Activated CD8-positive, alpha-beta memory T cell treated with anti-CD3 and anti-CD28 coated beads for 4 hours (primary cell): Measurements from ENCODE around the gene ZSWIM8.
A peak's percentile ranks its signal among the peaks of the same experiment; 100 is the strongest.

Source experiments
- DNase-seq, 2 donors: peaks; one replicate each; pipeline ENCODE4 v3.0.0-alpha.2; 2020; ENCODE audit warnings: low read depth in 2 of 2

ZSWIM8 gene

DNA sequence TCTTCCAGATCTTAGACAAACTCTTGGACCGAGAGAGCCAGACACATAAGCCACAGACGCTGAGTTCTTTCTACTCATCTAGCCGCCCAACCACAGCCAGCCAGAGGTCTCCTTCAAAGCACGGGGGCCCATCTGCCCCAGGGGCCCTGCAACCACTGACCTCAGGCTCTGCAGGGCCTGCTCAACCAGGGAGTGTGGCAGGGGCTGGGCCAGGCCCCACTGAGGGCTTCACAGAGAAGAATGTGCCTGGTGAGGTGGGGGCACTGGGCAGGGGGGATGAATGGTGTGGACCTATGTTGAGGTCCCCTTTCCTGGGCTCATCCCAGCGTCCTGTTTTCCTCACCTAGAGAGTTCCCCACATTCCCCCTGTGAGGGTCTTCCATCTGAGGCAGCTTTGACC, 11.4 kb downstream of the ZSWIM8 start:
- DNase-seq = no peak

DNA sequence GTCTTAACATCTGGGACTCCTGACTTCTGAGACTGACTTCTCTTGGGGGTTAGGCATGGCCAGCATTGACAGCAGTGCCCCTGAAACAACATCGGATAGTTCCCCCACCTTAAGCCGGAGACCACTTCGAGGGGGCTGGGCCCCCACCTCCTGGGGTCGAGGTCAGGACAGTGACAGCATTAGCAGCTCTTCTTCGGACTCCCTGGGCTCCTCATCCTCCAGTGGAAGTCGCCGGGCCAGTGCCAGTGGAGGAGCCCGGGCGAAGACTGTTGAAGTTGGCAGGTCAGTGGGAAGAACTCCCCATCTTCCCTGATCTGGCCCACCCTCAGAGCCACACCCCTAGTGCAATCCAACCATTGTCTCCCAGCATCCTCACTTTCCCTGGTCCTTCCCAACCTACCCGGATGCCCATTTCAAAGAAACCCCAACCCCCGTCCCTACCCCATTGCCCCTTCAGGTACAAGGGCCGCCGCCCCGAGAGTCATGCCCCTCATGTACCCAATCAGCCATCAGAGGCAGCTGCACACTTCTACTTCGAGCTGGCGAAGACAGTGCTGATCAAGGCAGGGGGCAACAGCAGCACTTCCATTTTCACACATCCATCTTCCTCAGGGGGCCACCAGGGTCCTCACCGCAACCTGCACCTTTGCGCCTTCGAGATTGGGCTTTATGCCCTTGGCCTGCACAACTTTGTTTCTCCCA, 12.1 kb downstream of the ZSWIM8 start:
- DNase-seq = no peak

DNA sequence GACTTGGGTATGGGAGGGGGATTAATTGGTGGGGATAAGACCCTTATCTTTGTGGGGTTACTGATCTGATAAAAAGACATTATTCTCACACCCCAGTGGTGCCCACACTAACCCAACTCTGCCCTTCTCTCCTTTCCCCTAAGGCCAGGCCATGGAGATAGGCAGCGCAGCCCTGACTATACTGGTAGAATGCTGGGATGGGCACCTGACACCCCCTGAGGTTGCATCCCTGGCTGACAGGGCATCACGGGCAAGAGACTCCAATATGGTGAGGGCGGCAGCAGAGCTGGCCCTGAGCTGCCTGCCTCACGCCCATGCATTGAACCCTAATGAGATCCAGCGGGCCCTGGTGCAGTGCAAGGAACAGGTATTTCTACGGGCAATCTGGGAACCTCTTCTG, 12.7 kb downstream of the ZSWIM8 start:
- DNase-seq = no peak

DNA sequence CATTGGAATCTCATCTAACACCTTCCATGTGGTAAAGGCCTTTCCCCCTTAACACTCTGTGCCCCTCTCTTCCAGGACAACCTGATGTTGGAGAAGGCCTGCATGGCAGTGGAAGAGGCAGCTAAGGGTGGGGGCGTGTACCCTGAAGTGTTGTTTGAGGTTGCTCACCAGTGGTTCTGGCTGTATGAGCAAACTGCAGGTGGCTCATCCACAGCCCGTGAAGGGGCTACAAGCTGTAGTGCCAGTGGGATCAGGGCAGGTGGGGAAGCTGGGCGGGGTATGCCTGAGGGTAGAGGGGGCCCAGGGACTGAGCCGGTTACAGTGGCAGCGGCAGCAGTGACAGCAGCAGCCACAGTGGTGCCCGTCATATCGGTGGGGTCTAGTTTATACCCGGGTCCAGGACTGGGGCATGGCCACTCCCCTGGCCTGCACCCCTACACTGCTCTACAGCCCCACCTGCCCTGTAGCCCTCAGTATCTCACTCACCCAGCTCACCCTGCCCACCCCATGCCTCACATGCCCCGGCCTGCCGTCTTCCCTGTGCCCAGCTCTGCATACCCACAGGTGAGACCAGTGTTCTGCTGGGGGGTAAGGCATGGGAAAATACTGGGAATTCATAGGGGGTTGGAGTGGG, 13.6 kb downstream of the ZSWIM8 start:
- no peak for DNase-seq

- no peak for DNase-seq
Measured at GRCh38 chr10:73799899-73800559, 14.6 kb downstream of the ZSWIM8 start.

DNA sequence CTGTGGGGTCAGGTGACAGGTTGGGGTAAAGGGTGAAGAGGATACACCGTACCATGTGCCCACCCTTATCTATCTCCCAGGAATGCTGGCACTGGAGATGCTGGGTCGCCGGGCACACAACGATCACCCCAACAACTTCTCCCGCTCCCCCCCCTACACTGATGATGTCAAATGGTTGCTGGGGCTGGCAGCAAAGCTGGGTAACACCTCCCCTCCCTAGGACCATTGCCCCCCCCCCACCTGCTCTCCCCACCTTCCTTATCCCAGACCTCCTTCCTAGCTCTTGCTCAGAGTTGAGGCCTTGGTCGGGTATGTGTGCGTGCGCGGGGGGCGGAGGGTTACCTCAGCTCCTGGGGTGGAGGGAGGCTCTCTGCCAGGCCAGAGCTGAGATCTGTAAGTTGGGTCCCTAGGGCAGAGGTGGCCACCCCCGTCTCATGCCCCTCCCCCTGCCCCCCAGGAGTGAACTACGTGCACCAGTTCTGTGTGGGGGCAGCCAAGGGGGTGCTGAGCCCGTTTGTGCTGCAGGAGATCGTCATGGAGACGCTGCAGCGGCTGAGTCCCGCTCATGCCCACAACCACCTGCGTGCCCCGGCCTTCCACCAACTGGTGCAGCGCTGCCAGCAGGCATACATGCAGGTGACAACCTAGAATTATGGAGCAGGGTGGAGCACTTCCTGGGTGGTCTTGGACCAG, 15.3 kb downstream of the ZSWIM8 start:
- no peak for DNase-seq

- DNase-seq = no peak
Measured at GRCh38 chr10:73801253-73801590, 15.8 kb downstream of the ZSWIM8 start.

DNA sequence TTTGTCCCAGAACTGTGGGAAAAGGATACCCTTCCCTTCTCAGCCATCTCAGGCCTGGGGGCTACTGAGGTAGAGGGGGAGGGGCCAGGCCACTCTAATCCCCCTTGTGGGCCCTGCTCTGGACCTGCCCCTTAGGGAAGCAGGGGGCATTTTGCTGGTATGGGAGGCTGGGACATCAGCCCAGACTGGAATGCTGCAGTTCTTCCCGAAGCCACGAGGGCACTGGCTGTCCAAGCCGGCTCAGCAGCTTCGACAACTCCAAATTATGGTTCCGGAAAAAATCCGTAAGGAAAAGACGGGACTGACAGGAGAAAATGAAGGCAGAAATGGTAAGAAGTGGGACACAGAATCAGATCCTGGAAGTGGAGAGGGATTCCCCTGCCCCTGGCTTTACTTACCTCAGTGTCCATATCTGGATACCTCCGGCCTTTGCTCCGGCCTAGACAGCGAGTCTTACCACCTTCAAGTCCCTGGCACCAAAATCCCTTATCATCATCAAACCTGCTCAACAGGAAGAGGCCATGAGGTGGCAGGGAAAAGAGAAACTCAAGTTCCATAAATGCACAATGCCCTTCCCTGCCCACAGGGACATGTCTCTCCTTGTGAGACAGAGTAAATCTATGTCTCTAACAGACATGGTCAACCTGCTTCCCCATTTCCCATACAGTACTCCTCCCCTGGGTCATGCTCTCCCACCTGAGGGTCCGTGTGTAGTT, 17.0 kb downstream of the ZSWIM8 start:
- no peak for DNase-seq

DNA sequence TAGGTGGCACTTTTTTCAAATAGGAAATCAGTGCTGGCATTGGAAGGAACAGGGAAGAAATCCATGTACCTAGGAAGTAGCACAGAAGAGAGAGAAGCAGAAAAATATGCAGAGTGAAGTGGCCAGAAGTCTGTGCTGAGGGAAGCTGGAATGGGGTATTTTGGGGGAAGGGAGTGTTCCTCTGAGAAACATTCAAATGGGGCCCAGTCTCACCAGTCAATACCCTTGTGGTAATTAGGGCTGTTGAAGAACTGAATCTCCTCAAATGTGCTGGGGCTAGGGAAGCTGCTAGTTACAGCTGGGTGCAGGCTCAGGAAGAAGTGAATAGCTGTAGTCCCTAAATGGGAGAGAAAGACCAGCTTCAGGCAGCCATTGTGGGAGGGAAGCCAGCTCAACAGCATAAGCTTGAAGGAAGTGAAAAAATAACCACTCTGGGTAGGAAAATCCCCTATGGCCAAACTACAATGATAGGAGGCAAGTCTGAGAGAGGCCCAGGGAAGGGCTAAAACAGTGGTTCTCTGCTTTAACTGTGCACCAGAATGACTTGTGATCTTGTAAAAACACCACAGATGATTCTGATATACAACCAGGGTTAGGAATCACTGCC, 18.4 kb downstream of the ZSWIM8 start:
- DNase-seq = no peak

DNA sequence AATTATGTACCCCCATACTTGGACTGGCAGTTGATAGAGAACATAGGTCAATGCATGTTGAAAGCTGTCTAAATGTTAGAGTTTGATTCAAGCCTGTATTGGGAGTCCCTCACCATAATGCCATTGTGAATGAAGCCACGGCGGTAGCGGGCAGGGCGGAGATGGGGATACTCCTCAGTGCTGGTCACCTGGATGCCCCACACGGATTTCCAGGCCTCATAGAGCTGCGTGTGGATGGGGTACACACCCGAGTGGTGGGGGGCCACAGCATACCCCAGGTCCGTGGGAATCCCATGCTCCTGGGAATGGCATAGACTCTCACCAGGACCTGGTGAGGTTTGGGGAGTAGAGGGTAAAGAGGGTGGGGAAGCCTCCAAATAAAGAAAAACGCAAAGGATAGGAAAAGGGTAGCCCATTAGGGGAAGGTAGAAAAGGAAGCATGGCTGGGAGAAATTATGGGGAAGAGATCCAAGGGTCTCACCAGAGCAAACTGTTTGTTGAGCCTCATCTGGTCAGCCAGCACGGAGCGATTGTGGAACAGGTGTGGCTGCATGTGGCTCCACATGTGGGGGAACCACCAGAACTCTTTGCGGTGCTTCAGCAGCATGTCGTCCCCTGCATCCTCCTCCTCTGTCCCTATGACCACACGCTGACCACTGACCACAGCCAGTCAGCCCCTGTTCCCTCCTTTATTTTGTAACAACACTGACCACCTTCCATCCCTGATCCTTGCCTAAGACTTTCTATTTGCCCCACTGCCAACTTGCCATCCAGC, 21.0 kb downstream of the ZSWIM8 start:
- no peak for DNase-seq

GRCh38 chr10:73807471-73807870, 22.1 kb downstream of the ZSWIM8 start:
- DNase-seq = no peak

DNA sequence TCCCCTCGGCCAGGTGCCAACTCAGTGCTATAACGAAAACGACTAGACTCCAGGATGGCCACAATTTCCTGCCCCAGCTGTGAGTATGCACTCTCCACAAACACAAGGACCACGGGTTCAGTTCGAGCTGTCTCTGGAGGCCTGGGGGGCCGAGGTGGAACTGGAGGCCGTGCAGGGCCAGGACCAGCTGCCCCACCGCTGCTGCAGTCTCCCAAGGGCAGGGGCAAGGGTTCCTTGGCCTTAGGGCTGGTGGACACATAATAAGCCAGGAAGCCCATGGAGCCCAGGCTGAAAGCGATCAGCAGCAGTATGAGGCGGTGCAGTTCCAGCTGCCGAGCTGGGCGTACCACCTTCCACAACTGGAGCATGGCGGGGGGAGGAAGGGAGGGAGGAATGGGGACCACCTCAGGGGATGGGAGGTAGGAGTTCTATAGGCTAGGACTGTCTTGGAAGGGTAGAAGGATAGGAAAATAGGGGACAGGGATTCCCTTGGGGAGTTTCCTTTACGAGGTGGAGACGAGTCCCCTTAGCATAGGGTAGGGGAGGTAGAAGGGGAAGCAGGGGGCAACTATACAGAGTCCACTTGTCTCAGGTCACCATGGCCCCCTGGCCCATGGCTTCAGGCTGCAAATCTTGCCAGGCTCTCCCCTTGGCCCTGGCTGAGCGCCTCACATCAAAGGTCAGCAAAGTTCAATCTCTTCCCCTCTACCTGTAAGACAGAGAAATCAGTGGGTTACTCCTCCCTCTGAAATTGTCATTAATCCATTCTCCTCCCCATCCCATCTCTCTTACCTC, 22.8 kb downstream of the ZSWIM8 start:
- no peak for DNase-seq

DNA sequence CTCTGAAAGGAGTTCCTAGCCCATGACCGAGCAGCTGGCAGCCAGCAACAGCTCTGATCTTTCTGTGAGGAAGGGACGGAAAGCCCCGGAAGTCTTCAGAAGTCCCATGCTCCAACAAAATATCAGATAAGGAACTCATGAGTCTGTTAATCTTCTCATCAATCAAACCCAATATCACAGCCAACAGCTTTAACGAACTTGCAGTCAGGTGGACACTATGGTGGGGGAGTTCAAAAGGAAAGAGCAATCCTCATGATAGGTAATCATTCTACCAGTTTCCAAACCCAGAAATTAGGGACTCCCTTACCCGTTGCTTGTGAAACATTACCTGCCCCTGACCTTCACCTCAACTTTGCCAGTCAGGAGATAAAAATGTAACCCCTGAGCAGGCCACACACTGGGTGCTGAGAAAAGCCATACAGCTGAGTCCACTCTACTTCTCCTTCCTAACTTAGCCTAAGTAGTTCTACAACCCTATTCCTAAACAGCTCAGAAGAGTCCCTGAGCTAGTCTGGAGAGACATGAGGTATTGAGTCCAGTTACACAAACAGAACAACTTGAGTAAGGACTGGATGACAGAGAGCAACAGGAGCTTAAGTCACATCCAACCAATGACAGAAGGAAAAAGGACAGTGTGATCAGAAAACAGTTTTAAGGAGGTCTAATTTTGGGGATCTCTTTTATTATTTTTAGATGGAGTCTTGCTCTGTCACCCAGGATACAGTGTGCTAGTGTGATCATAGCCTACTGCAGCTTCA, 23.8 kb downstream of the ZSWIM8 start:
- DNase-seq = no peak

DNA sequence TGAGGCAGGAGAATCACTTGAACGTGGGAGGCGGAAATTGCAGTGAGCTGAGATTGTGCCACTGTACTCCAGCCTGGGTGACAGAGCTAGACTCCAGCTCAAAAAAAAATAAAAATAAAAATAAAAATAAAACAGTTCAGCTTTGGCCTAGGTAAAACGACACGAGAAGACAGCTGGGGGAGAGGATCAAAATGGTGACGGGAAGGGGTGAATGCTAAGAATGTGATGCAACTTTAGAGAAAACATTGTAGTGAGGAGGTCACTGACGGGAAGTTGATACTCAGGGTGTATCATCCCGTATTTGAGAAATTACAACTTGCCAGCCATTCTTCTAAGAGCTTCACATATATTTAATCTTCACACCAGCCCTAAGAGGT, 24.9 kb downstream of the ZSWIM8 start:
- no peak for DNase-seq

- DNase-seq = peak; percentile 25 to 32
Measured at GRCh38 chr10:73810735-73811465, 25.5 kb downstream of the ZSWIM8 start.

GRCh38 chr10:73812657-73813056, 27.3 kb downstream of the ZSWIM8 start:
- DNase-seq = no peak

GRCh38 chr10:73813333-73813732, 27.9 kb downstream of the ZSWIM8 start:
- no peak for DNase-seq

DNA sequence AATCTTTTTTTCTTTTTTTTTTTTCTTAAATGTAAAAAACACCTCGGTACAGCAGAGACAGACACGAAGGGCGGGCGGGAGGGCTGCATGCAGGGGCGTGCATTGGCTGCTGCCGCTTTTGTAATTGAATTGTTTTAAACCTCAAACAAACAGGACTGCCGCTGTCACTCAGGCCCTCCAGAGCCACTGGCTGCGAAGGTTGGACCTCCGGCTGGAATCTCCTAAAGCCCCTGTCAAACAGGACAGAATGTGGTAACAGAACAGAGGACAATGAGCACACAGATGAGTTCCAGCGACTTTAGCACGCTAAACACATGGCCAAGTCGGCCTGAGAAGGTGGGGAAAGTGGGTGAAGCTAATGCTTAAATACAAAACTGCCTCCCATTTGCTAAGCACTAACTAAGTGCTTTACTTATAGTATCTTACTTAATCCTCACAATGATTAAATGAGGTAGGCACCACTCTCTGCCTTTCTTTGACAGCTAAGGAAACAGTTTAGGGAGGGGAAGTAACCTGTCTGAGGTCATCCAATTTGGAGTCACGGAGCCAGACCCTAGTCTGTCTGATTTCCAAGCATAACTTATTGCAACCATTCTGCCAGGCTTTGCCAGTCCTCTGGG, 29.0 kb downstream of the ZSWIM8 start:
- no peak for DNase-seq
